IMR-90 (cell line): ENCODE measurements around the gene MFNG.

ENCODE experiments used
- CEBPB ChIP-seq: IDR thresholded peaks from 2 replicates; pipeline ENCODE4 v1.6.1; 2012; ENCODE audit warnings: low read depth, low read length, improper control_type of control experiment
- CTCF ChIP-seq: conservative IDR thresholded peaks from 2 replicates; pipeline ENCODE4 v1.5.1; 2012; ENCODE audit warnings: mild to moderate bottlenecking, low read depth, low read length, improper control_type of control experiment
- MAFK ChIP-seq: IDR thresholded peaks from 2 replicates; pipeline ENCODE4 v1.6.1; 2012; ENCODE audit warnings: low read depth, low read length, improper control_type of control experiment
- MAZ ChIP-seq: IDR thresholded peaks from 2 replicates; pipeline ENCODE4 v1.6.1; 2012; ENCODE audit warnings: low read depth, mild to moderate bottlenecking, low read length, improper control_type of control experiment, moderate library complexity, borderline replicate concordance
- MXI1 ChIP-seq: IDR thresholded peaks from 2 replicates; pipeline ENCODE4 v1.6.1; 2012; ENCODE audit warnings: low read depth, mild to moderate bottlenecking, low read length, moderate library complexity, borderline replicate concordance
- NFE2L2 ChIP-seq: fragments of 150-350 bp; IDR thresholded peaks from 2 replicates; pipeline ENCODE4 v1.6.1; 2016; ENCODE audit warnings: low read depth, mild to moderate bottlenecking, low read length
- POLR2A ChIP-seq: IDR thresholded peaks from 2 replicates; pipeline ENCODE4 v1.6.1; 2012; ENCODE audit warnings: mild to moderate bottlenecking, low read depth, low read length
- RCOR1 ChIP-seq: IDR thresholded peaks from 2 replicates; pipeline ENCODE4 v1.6.1; 2012; ENCODE audit warnings: mild to moderate bottlenecking, low read length, improper control_type of control experiment; ENCODE audit not compliant: insufficient replicate concordance
- RFX5 ChIP-seq: IDR thresholded peaks from 2 replicates; pipeline ENCODE4 v1.8.0; 2012; ENCODE audit warnings: low read depth, mild to moderate bottlenecking, low read length, moderate library complexity
- SMC3 ChIP-seq: fragments of 150-350 bp; IDR thresholded peaks from 2 replicates; pipeline ENCODE4 v1.6.1; 2016; ENCODE audit warnings: low read depth, mild to moderate bottlenecking, antibody characterized with exemption, low read length, moderate library complexity
- USF2 ChIP-seq: fragments of 150-350 bp; IDR thresholded peaks from 2 replicates; pipeline ENCODE4 v1.6.1; 2017; ENCODE audit warnings: mild to moderate bottlenecking, antibody characterized with exemption, low read length, low read depth
- TF ChIP-seq, protein P1 (sequence below): fragments of 150-350 bp; IDR thresholded peaks from 2 replicates; pipeline ENCODE4 v1.6.1; 2016; ENCODE audit warnings: low read depth, mild to moderate bottlenecking, low read length, moderate library complexity, borderline replicate concordance

- TF ChIP-seq CTCF (no peak), POLR2A (no peak), RFX5 (no peak), RCOR1 (no peak), CEBPB (no peak), SMC3 (no peak), MAFK (no peak), MAZ (no peak), USF2 (no peak), MXI1 (no peak), NFE2L2 (no peak)
- TF ChIP-seq, protein P1, sequence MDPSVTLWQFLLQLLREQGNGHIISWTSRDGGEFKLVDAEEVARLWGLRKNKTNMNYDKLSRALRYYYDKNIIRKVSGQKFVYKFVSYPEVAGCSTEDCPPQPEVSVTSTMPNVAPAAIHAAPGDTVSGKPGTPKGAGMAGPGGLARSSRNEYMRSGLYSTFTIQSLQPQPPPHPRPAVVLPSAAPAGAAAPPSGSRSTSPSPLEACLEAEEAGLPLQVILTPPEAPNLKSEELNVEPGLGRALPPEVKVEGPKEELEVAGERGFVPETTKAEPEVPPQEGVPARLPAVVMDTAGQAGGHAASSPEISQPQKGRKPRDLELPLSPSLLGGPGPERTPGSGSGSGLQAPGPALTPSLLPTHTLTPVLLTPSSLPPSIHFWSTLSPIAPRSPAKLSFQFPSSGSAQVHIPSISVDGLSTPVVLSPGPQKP, result no peak
These were observed 32.5 kb downstream of the MFNG start for GRCh38 chr22:37453696-37454095.
